Mucosa of descending colon (tissue), 3 donors: ENCODE measurements around the gene LCN15. TPM values are rescaled to one million over a fixed set of nuclear protein-coding genes. Genes with fewer than 3 reads are reported as not detected.
A peak's percentile ranks its signal among the peaks of the same experiment; 100 is the strongest.

Experiments used
- ATAC-seq: fragments of 200-7000 bp; cut with Tn5 transposase; one replicate; pipeline ENCODE4 v1.9.1; 2020; ENCODE audit warnings: mild to moderate bottlenecking, moderate library complexity
- DNase-seq, 3 donors: peaks; one replicate each; pipeline ENCODE4 v3.0.0-alpha.2; 2020
- H3K36me3 ChIP-seq: fragments of 200-600 bp; one replicate; pipeline ENCODE4 v1.8.0; 2021; ENCODE audit warnings: low read depth, mild to moderate bottlenecking
- H3K4me1 ChIP-seq: fragments of 200-600 bp; one replicate; pipeline ENCODE4 v1.8.0; 2021; ENCODE audit warnings: low read depth, mild to moderate bottlenecking
- H3K4me3 ChIP-seq: fragments of 200-600 bp; one replicate; pipeline ENCODE4 v1.8.0; 2021; ENCODE audit warnings: mild to moderate bottlenecking
- H3K9me3 ChIP-seq: fragments of 200-600 bp; one replicate; pipeline ENCODE4 v1.8.0; 2021; ENCODE audit warnings: mild to moderate bottlenecking
- CTCF ChIP-seq: fragments of 200-600 bp; IDR thresholded peaks from one replicate; pipeline ENCODE4 v1.8.0; 2022; ENCODE audit warnings: antibody characterized with exemption, mild to moderate bottlenecking
- intact Hi-C, 2 donors: fragments of 100-400 bp; cut with DNase I in 1 of 2; cut with micrococcal nuclease in 1 of 2; formaldehyde crosslinking; loops; one replicate each; pipeline versions ENCODE4 v1.11.0 to v1.11.1; 2022; cut with DNase I, micrococcal nuclease
- total RNA-seq, 3 donors: library from RNA; stranded (reverse); fragmentation: NEBNext Ultra II Directional in 2 of 3; extraction: Animal tissue kit (Norgen Biotek cat#: 25700) in 2 of 3; gene quantifications; one replicate each; pipeline versions ENCODE4 v1.2.1 to v1.2.4, GENCODE V29; 2021 to 2023
- donor health status: DM: no; HTN: no; CAD: no; lungs with moderate emphysema.
- donor health status: DM: no; HTN: no; CAD: no.
- donor health status: DM: no; HTN: yes; CAD: no.

LCN15 gene
- total RNA-seq, 3 donors from 2014 or later = 1.6 to 17.2 (median 3.7) TPM

DNA sequence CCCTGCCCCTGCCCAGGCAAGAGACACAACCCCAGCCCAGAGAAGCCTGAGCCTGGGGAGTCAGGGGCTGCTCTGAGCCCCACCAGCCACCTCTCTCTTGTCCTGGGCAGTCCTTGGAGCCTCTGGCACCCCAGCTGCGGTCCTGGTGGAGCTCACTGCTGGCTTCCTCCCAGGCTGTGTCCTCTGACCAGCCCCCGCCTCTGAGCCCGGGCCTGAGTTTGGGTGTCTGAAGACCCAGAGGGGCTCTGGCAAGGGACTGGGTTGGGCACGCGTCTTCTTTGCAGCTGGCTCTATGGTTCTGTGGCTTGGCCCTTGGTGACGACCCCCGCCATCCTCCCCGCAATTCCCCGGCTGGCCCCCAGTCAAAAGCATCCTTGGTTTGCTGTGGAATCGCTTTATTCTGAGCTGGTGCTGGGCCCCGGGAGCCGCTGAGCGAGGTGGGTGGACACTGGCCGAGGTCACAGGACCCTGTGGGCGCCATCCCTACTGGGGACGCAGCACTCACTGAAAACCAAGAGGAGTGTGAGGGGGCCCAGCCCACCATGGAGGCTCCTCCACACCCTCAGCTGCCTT lies 20.6 kb downstream of the LCN15 start:
- TF ChIP-seq CTCF = no peak
- H3K36me3 ChIP-seq = no peaks in the 10 kb centered on the region
- H3K9me3 ChIP-seq = no peaks in the 10 kb centered on the region
- no peak for ATAC-seq
- H3K4me1 ChIP-seq = peaks cover 7% of the 10 kb centered on the region
- peak in 1 of 3 donors; percentile 13 for DNase-seq
- intact Hi-C loops = no loop called here
- H3K4me3 ChIP-seq = no peak overlapping the region

DNA sequence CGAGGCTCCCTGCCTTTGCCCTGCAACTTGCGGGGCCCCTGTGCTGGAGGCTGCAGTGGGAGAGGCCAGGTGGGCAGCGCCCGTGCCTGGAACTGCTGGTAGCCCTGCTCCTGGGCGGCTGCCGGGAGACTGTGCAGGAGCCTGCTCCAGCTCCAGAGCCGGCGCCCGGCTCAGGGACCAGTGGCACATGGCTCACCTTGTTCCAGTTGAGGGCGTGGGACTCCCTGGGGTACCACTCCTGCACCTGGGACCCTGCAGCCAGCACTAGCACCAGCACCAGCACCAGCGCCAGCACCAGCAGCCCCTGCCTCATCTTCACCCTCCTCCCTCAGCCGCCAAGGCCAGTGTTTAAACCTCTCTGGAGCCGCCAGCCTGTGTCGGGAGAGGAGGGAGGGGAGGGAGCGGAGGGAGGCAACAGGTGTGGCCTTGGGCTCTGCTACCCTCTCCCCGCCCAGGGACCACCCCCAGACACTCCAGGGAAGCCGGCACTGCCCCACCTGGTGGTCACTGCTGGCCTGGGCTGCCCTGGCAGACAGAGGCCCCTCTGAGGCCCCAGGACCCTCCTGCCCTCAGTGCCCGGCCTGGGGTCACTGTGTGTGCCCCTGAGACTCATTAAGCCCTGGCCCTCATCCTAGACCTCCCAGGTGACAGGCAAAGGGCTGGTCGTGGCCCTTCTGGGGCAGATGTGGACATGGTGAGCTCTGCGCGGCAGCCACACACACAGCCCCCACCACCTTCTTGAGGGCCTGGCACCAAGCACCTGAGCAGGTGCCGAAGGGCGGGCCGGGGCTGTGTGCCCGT lies 21.5 kb downstream of the LCN15 start, which contains the start of gene LCN10:
Gene LCN10 (minus strand): TSS at position 350 of the 801 bp plus-strand sequence. CDS start 37 bp downstream, at position 313.
- peak in 1 of 3 donors; percentile 32 for DNase-seq
- peak; percentile 28 for ATAC-seq
- no peak for TF ChIP-seq CTCF
- Histone ChIP-seq H3K36me3 (no peaks in the 10 kb centered on the region), H3K4me1 (peaks cover 7% of the 10 kb centered on the region), H3K4me3 (no peak within 1 kb of the TSS), H3K9me3 (no peaks in the 10 kb centered on the region)
- intact Hi-C loops = no loop called here

DNA sequence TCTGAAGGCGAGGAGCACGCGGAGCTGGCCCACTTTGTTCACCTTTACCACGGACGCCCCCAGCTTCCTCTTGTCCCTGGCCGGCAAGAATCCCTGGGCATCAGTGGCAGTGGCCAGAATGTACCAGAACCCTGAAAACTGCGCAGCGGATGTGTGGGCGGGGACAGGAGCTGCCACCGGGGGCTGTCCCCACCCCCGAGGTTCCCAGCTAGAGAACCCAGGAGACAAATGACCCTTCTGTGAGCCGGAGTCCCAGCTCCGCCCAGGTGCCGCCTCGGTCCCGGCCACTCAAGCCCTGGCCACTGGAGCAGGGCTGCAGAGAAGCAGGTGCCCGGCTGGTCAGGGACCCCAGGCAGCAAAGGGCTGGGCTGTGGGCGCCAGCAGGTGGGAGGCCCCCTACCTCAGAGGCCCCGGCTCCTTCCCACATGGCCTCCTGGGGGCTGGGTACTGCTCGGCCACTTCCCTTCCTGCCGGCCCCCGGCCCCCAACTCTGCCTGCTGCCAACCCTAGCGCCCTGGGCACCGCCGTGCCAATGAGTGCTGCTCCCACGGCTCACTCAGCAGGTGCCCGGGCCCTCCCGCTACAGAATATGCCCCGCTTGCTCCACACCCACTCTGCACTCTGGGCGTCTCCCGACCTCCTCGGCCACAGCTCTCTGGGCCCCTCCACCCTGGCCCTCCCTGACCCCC lies 22.3 kb downstream of the LCN15 start:
- DNase-seq (peak in 1 of 3 donors; percentile 36), ATAC-seq (peak; percentile 53)
- no peak for TF ChIP-seq CTCF
- H3K4me1 ChIP-seq = peaks cover 7% of the 10 kb centered on the region
- no peaks in the 10 kb centered on the region for H3K36me3 ChIP-seq
- no peak overlapping the region for H3K4me3 ChIP-seq
- no peaks in the 10 kb centered on the region for H3K9me3 ChIP-seq
- intact Hi-C loops = no loop called here

- Histone ChIP-seq H3K4me1 (peaks cover 7% of the 10 kb centered on the region), H3K4me3 (no peak overlapping the region), H3K36me3 (no peaks in the 10 kb centered on the region), H3K9me3 (no peaks in the 10 kb centered on the region)
- intact Hi-C loops = no loop called here
- peak; percentile 11 for ATAC-seq
- DNase-seq = peak in 1 of 3 donors; percentile 35
- no peak for TF ChIP-seq CTCF
These were observed 23.1 kb downstream of the LCN15 start for GRCh38 chr9:136740971-136741882.

GRCh38 chr9:136740491-136740890 lies 23.8 kb downstream of the LCN15 start:
- ATAC-seq = no peak
- intact Hi-C loops = no loop called here
- Histone ChIP-seq H3K4me1 (peaks cover 7% of the 10 kb centered on the region), H3K36me3 (no peaks in the 10 kb centered on the region), H3K9me3 (no peaks in the 10 kb centered on the region), H3K4me3 (no peak overlapping the region)
- no peak for TF ChIP-seq CTCF
- peak in 1 of 3 donors; percentile 19 for DNase-seq
